ENCODE results near the gene DET1.
"Not testable (repeated sequence)": the region's sequence is repeated elsewhere in the genome, so short reads cannot be mapped to it uniquely, and the experiment has no call there.

The DET1 gene

DNA sequence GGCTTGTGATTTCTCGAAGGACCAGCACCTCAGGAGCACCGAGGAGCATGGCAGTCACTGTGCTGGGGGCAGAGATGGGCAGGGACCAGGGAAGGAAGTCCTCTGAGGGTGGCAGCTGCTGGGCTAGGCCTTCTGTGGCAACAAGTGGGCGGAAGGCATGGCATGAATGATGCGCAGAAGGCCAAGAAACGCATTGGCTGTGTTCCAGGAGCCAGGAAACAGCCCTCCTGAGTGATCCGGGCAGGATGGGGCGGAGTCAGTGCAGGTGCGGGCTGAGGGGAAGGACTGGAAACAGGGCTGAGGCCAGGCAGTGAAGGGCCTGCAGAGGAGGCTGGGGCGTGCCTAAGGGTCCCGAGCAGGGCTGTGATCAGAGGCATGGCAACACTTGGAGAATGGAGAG is 55.3 kb downstream of the DET1 start:
- no peak for DNase-seq

DNA sequence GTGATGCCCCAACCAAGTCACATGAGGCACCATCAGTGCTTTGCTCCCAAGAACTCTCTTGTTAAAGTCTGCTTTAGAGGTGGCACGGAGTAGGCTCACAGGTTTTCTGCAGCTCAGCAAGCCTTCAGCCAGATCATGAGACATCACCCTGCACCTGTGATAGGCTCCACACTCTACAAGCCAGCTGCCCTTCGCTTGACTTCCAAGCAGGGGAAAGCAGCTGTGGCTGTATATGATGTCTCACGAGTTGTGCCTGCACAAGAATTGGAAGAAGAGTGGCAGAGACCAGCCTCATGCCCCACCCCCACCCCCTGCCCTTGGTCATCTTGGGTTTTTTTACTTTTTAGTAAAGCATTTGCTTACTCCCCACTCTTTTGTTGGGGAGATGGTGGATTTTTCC is 56.4 kb downstream of the DET1 start:
- DNase-seq = no peak

DNA sequence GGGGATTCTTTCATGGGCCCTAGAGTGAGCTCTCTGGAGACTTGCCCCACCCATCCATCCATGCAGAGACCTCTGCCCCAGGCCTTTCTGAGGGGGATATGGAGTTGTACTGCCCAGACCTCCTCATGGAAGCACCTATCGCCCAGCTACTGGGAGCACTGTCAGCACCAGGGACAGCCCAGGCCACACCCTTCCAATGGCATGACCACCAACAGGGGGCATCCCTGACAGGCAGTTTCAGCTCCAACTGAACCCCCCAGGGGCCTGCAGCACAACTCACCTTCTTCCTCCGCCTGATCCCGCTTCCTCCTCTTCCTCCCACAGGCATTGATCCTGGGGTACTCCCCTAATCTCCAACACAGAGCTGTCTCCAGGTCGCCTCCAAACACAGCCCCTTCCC is 57.2 kb downstream of the DET1 start:
- no peak for DNase-seq

DNA sequence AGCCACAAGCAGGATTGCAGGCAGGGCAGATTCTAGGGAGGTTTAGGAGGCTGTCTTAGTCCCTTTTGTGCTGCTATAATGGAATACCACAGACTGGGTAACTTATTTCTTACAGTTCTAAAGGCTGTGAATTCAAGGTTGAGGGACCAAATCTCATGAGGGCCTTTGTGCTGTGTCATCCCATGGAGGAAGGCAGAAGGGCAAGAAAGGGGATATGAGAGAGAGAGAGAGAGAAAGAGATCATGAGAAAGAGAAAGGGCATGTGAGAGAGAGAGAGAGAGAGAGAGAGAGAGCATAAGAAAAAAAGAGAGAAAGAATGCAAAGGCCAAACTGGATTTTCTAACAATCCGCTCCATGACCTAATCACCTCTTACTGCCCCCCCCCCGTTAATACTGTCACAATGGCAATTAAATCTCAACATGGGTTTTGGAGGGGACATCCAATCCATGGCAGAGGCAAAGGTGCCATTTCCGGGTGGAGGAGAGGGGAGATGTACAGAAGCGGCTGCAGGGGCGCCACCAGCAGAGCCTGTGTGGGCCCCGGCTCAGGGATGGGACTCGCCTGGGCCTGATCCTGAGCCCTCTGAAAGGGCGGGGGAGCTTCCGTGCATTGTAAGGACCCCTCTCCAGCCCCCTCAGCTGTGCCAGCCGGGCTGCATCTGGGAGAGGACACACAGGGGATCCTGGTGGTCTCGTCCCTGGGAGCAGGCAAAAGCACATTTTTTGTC is 58.5 kb downstream of the DET1 start:
- DNase-seq = no peak

DNA sequence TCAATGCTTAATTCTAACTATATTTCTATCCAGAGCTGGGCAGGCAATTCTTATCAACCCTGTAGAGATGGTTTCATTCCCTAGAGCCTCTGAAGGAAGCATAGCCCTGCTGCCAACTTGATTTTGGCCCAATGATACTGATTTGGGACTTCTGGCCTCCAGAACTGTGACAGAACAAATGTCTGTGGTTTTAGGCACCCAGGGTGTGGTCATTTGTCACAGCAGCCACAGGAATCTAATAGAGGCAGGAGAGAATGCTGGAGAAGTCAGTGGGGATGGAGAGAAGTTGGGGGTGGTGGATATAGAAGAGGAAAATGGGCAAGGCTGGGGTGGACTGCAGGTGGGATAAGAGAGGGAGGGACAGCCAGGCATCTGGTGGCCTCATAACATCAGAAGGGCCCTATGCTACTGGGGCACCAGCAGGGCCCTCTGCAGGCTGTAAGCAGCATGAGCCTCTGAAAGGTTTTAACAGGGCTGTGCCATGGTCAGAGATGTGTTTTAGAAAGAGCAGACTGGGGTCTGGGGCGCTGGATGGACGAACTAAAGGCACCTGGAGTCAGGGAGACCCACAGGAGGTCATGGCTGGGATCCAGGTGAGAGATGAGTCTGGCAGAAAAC is 59.2 kb downstream of the DET1 start:
- DNase-seq = no peak

- DNase-seq = peak; percentile 79 to 86
Observed at GRCh38 chr15:88484682-88485331, 61.7 kb downstream of the DET1 start.

- no peak for DNase-seq
Observed at GRCh38 chr15:88482263-88482662, 64.2 kb downstream of the DET1 start.

DNA sequence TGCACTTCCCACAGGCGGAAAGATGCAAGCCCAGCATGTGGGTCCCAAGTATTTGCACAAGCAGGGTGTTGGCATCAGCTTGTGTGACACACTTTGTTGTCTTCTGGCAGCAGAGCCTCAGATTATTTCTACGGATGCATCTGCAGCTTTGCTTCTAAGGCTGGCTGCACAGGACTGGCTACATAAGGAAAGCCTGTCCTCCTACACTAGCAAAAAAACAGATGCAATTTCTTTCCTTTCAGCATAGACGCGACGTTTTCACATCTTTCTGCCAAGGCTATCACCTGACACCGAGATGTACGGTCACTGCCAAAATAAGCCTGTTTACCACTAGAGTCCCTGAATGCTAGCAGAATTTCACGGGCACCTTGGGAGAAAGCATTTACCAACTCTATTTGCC is 65.5 kb downstream of the DET1 start:
- DNase-seq = no peak

GRCh38 chr15:88479169-88479568 is 67.3 kb downstream of the DET1 start:
- DNase-seq = no peak

GRCh38 chr15:88477904-88478303 is 68.6 kb downstream of the DET1 start:
- DNase-seq = no peak

- DNase-seq = no peak
Observed at GRCh38 chr15:88477126-88477525, 69.4 kb downstream of the DET1 start.

- peak in 1 of 2 experiments; percentile 69 for DNase-seq
Observed at GRCh38 chr15:88476635-88477060, 69.8 kb downstream of the DET1 start.

- DNase-seq = not testable (repeated sequence)
Observed at GRCh38 chr15:88473661-88474293, 72.7 kb downstream of the DET1 start.

- no peak for DNase-seq
Observed at GRCh38 chr15:88472225-88472624, 74.3 kb downstream of the DET1 start.

- no peak for DNase-seq
Observed at GRCh38 chr15:88470625-88471372, 75.7 kb downstream of the DET1 start.

GRCh38 chr15:88469321-88469720 is 77.2 kb downstream of the DET1 start:
- DNase-seq = no peak

- DNase-seq = not testable (repeated sequence)
Observed at GRCh38 chr15:88468721-88469120, 77.8 kb downstream of the DET1 start.

- peak in 1 of 2 experiments; percentile 52 for DNase-seq
Observed at GRCh38 chr15:88467935-88468528, 78.4 kb downstream of the DET1 start.

GRCh38 chr15:88467073-88467934 is 79.2 kb downstream of the DET1 start, which contains the start of the genes MRPL46 and MRPS11:
MRPL46 (minus strand) TSS chr15:88467388; CDS start chr15:88467377, 11 bp downstream.
MRPS11 (plus strand) TSS chr15:88467708; CDS start chr15:88467718, 10 bp downstream.
- peak; percentile 87 to 93 for DNase-seq

GRCh38 chr15:88465633-88466224 is 80.8 kb downstream of the DET1 start:
- no peak for DNase-seq
